RWPE1 (cell line): ENCODE measurements around the gene OMP.

ENCODE experiments used
- CTCF ChIA-PET: fragments of 350-600 bp; sonication (Branson Sonifier 250); formaldehyde crosslinking; extraction: SDS; loops from one replicate; lab custom pipeline; 2021; lab: Yijun Ruan, JAX
- POLR2A ChIA-PET: fragments of 400-600 bp; formaldehyde crosslinking; extraction: SDS; loops from one replicate; lab custom pipeline; 2020; ENCODE audit warnings: antibody characterized with exemption; ENCODE audit not compliant: low non-redundant PET; lab: Yijun Ruan, JAX
- DNase-seq: peaks from one replicate; pipeline ENCODE4 v3.0.0; 2012; ENCODE audit warnings: low spot score
- H3K27ac ChIP-seq: fragments of 450-650 bp; 2 replicates; pipeline ENCODE4 v1.5.1; 2017
- TF ChIP-seq, protein P1 (sequence below): fragments of 450-650 bp; conservative IDR thresholded peaks from 2 replicates; pipeline ENCODE4 v1.5.1; 2017; ENCODE audit warnings: low read depth, mild to moderate bottlenecking

The OMP gene

DNA sequence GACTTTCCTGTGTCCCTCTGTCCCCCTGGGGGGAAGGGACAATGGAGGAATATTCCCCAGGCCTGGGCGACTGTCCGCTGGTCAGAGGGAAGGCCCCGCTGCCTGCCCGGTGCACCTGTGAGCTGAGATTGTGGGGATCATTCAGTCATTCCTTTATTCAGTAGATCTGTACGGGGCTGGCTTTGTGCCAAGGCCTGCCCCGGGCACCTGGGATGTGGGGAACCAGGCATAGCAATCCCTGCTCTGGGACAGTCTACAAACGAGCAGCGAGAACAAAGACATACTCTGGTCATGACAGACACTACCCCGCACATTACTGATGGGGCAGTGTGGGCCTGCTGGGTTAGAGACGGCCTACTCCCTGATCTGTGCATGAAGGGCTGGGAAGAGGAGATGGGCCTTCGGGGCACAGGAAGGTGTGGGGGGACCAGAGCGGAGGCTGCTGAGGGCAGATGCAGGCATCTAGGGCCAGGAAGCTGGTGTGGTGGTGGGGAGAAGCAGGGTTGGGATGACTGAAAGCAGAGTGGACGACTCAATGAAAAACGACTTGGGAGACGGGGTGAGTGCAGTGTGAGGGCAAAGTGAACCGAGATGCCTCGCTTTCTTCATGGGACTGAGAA, 23.6 kb downstream of the OMP start:
- no peak for DNase-seq
- ChIA-PET CTCF (interaction anchor here (0.7 to 2.6 kb wide), 16 partner anchors 9 to 493 kb away, joined by 3 to 33 read pairs (median 5); no protein-coding TSS in a partner anchor), POLR2A (interaction anchor here (0.6 kb wide), 1 partner anchor 200 kb away, joined by 4 read pairs; no protein-coding TSS in a partner anchor)
- TF ChIP-seq, protein P1, sequence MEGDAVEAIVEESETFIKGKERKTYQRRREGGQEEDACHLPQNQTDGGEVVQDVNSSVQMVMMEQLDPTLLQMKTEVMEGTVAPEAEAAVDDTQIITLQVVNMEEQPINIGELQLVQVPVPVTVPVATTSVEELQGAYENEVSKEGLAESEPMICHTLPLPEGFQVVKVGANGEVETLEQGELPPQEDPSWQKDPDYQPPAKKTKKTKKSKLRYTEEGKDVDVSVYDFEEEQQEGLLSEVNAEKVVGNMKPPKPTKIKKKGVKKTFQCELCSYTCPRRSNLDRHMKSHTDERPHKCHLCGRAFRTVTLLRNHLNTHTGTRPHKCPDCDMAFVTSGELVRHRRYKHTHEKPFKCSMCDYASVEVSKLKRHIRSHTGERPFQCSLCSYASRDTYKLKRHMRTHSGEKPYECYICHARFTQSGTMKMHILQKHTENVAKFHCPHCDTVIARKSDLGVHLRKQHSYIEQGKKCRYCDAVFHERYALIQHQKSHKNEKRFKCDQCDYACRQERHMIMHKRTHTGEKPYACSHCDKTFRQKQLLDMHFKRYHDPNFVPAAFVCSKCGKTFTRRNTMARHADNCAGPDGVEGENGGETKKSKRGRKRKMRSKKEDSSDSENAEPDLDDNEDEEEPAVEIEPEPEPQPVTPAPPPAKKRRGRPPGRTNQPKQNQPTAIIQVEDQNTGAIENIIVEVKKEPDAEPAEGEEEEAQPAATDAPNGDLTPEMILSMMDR, result no peak
- no peak overlapping the region for H3K27ac ChIP-seq

DNA sequence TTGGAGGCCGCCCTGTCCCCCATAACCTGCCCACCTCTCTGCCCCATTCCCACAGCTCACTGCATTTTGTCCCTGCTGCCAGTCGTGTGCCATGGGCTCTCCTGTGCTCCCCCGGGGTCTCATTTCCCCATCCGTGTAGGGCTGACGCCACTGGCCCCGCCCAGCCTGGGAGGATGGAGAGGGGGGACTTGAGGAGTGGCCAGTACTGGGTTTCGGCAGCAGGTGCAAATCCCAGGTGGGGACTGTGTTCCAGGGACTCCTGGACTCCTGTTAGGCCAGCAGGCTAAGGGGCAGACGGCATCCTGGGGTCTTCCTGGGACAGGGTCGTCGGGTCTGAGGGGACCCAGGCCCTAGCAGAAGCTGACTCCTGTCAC, 24.2 kb downstream of the OMP start:
- ChIA-PET POLR2A (no interaction called here), CTCF (interaction anchor here (0.5 to 2.6 kb wide), 34 partner anchors 9 to 888 kb away, joined by 3 to 33 read pairs (median 4); partner anchors contain the start of gene AQP11)
- TF ChIP-seq, protein P1, result no peak
- no peak overlapping the region for H3K27ac ChIP-seq
- DNase-seq, result no peak

GRCh38 chr11:77127235-77127911, 24.7 kb downstream of the OMP start:
- CTCF ChIA-PET, result interaction anchor here (0.5 to 2.6 kb wide), 40 partner anchors 8 to 887 kb away, joined by 3 to 33 read pairs (median 4); partner anchors contain the start of gene AQP11
- H3K27ac ChIP-seq, result no peak overlapping the region
- TF ChIP-seq, protein P1, result peak; percentile 97
- POLR2A ChIA-PET, result no interaction called here
- DNase-seq, result peak; percentile 50

GRCh38 chr11:77127920-77128691, 25.5 kb downstream of the OMP start, which contains the start of gene MYO7A:
Gene MYO7A (plus strand): TSS chr11:77128246. CDS start chr11:77130635, 2,389 bp downstream.
- no peak for DNase-seq
- POLR2A ChIA-PET, result no interaction called here
- CTCF ChIA-PET, result interaction anchor here (0.5 to 2.6 kb wide), 24 partner anchors 11 to 491 kb away, joined by 3 to 33 read pairs (median 4); no protein-coding TSS in a partner anchor
- no peak within 1 kb of the TSS for H3K27ac ChIP-seq
- TF ChIP-seq, protein P1, result no peak

- POLR2A ChIA-PET, result no interaction called here
- TF ChIP-seq, protein P1, result no peak
These were observed 26.6 kb downstream of the OMP start for GRCh38 chr11:77129069-77129841.

More at GRCh38 chr11:77129069-77129841, 26.6 kb downstream of the OMP start:
- H3K27ac ChIP-seq, result no peak overlapping the region
- CTCF ChIA-PET, result interaction anchor here (0.7 to 2.5 kb wide), 3 partner anchors 10 to 901 kb away, joined by 3 to 33 read pairs (median 3); no protein-coding TSS in a partner anchor
- DNase-seq, result no peak
